CD4-positive, CD25-positive, alpha-beta regulatory T cell (primary cell): ENCODE data around the gene RPL23. TPM values are rescaled to one million over a fixed set of nuclear protein-coding genes. Genes with fewer than 3 reads are reported as not detected.

Source experiments
- ATAC-seq, 2 donors: fragments of 150-1000 bp; cut with Tn5 transposase; one replicate each; pipeline ENCODE4 v1.10.0; 2021; ENCODE audit warnings: low read depth in 2 of 2, moderate number of reproducible peaks in 2 of 2, moderate library complexity in 1 of 2
- DNase-seq, 3 donors: peaks; one replicate each; pipeline versions ENCODE4 v3.0.0 to v3.0.0-alpha.2; 2012 to 2022; ENCODE audit warnings: mixed read lengths in 1 of 3
- H3K27ac ChIP-seq: one replicate; pipeline ENCODE4 v1.7.0; 2013; ENCODE audit warnings: mild to moderate bottlenecking, low read length; ENCODE audit not compliant: insufficient read depth, poor library complexity, severe bottlenecking
- H3K27me3 ChIP-seq: one replicate; pipeline ENCODE4 v1.7.0; 2013; ENCODE audit warnings: low read length; ENCODE audit not compliant: control insufficient read depth, insufficient read depth
- H3K36me3 ChIP-seq: one replicate; pipeline ENCODE4 v1.7.0; 2013; ENCODE audit warnings: mild to moderate bottlenecking, low read length, moderate library complexity; ENCODE audit not compliant: control insufficient read depth, insufficient read depth
- H3K4me1 ChIP-seq: 2 replicates; pipeline ENCODE4 v1.7.0; 2013; ENCODE audit warnings: mild to moderate bottlenecking, low read length; ENCODE audit not compliant: insufficient read depth, control insufficient read depth, poor library complexity, severe bottlenecking
- H3K4me3 ChIP-seq: one replicate; pipeline ENCODE4 v1.7.0; 2013; ENCODE audit warnings: low read depth, mild to moderate bottlenecking, low read length, moderate library complexity
- H3K9me3 ChIP-seq, 2 experiments: 1 replicate in 1 of 2; 2 replicates in 1 of 2; pipeline ENCODE4 v1.7.0; 2013; ENCODE audit warnings: low read length in 2 of 2, mild to moderate bottlenecking in 1 of 2, moderate library complexity in 1 of 2; ENCODE audit not compliant: control insufficient read depth in 2 of 2
- H3K27ac Mint-ChIP-seq, 3 donors: one replicate each; pipeline ENCODE4 v1.8.0; 2020 to 2022; ENCODE audit warnings: mild to moderate bottlenecking in 3 of 3, mixed read lengths in 3 of 3, moderate library complexity in 2 of 3
- H3K27me3 Mint-ChIP-seq: one replicate; pipeline ENCODE4 v1.8.0; 2022; ENCODE audit warnings: mild to moderate bottlenecking, mixed read lengths
- H3K36me3 Mint-ChIP-seq: one replicate; pipeline ENCODE4 v1.8.0; 2020; ENCODE audit warnings: mixed read lengths
- H3K4me1 Mint-ChIP-seq, 4 donors: one replicate each; pipeline ENCODE4 v1.8.0; 2020 to 2022; ENCODE audit warnings: mixed read lengths in 4 of 4, mild to moderate bottlenecking in 1 of 4
- H3K4me3 Mint-ChIP-seq, 4 donors: one replicate each; pipeline ENCODE4 v1.8.0; 2020 to 2022; ENCODE audit warnings: mild to moderate bottlenecking in 4 of 4, mixed read lengths in 4 of 4, moderate library complexity in 3 of 4
- H3K9me3 Mint-ChIP-seq, 7 donors: one replicate each; pipeline ENCODE4 v1.8.0; 2020 to 2022; ENCODE audit warnings: mixed read lengths in 7 of 7, mild to moderate bottlenecking in 3 of 7, moderate library complexity in 2 of 7
- polyA plus RNA-seq, 4 donors: library from polyadenylated mRNA; unstranded; fragments of 300-500 nt; fragmentation: Illumina TruSeq; gene quantifications; one replicate each; pipeline ENCODE4 v1.2.3, GENCODE V29; 2021
- total RNA-seq: library from RNA; stranded (reverse); gene quantifications from one replicate; pipeline ENCODE4 v1.2.3, GENCODE V29; 2022

RPL23 gene
- total and polyA plus RNA-seq, 5 donors from 2014 or later: 1,034 to 1,411 (median 1,347) TPM

DNA sequence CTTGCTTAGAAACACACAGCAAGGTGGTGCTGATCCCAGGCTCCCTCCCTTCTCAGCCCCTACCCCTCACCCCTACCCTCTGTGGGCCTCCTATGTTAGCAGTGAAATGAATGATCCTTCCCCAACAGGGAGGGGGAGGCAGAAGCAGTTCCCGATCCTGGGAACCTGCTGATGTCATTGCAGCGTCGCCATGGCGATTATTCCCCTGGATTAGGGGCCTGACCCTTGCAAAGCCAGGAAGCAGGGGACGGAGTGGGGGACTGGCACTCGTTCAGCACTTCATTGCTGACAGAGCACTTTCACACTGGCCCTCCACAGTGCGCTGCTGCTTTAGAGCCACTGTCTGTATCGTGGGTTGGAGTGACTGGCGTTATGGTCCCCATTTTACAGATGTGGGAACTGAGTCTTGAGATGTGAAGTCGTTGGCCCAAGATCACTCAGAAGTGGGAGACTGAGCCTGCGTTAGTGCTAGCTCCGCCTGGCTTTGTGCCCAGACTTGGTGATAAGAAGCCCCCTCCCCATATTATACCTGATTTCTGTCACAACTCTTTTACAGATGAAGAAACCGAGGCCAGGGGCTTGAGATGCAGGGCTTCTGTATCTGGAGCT, 42.9 kb upstream of the RPL23 start:
- H3K4me3 Mint-ChIP-seq: peak overlapping the region in 1 of 4 donors; percentile 29
- DNase-seq: no peak
- peaks cover 18 to 84% (median 37%) of the 10 kb centered on the region in 4 donors for H3K4me1 Mint-ChIP-seq
- peak overlapping the region; percentile 93 for H3K27ac ChIP-seq
- H3K27ac Mint-ChIP-seq: peak overlapping the region; percentile 46 to 95 (median 77)
- H3K27me3 ChIP-seq: no peaks in the 10 kb centered on the region
- peaks cover 37% of the 10 kb centered on the region for H3K36me3 ChIP-seq
- ATAC-seq: no peak
- peaks cover 84% of the 10 kb centered on the region for H3K4me1 ChIP-seq
- no peaks in the 10 kb centered on the region for H3K9me3 Mint-ChIP-seq
- no peaks in the 10 kb centered on the region for H3K27me3 Mint-ChIP-seq
- no peak overlapping the region for H3K4me3 ChIP-seq
- no peaks in the 10 kb centered on the region for H3K9me3 ChIP-seq
- peaks cover 11% of the 10 kb centered on the region for H3K36me3 Mint-ChIP-seq

DNA sequence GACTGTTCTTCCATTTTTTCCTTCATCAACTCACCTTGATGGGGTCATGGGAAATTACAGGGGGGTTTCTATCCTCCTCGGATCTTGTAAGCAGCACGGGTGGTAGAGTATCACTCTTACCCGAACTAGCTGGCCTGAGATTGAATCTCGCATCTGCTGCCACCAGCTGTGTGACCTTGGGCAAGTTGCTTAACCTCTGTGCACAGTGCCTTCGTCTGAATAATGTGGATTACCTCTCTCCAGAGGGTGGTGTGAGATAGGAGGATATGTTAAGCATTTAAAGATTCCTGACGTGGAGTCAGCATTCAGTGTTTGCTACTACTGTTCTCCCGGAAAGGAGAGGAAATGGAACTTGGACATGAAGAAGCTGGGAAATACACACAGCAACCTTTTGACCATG, 40.8 kb upstream of the RPL23 start:
- Histone ChIP-seq H3K27ac (peak overlapping the region; percentile 65), H3K27me3 (no peaks in the 10 kb centered on the region), H3K4me3 (no peak overlapping the region), H3K4me1 (peaks cover 84% of the 10 kb centered on the region), H3K36me3 (peaks cover 49% of the 10 kb centered on the region), H3K9me3 (no peaks in the 10 kb centered on the region)
- Mint-ChIP-seq H3K4me1 (peaks cover 16 to 85% (median 39%) of the 10 kb centered on the region in 4 donors), H3K4me3 (peak overlapping the region in 2 of 4 donors; percentile 24 to 47), H3K9me3 (no peaks in the 10 kb centered on the region), H3K27ac (peak overlapping the region in 2 of 3 donors; percentile 49 to 56), H3K27me3 (no peaks in the 10 kb centered on the region), H3K36me3 (peaks cover 13% of the 10 kb centered on the region)
- DNase-seq: no peak
- ATAC-seq: no peak

DNA sequence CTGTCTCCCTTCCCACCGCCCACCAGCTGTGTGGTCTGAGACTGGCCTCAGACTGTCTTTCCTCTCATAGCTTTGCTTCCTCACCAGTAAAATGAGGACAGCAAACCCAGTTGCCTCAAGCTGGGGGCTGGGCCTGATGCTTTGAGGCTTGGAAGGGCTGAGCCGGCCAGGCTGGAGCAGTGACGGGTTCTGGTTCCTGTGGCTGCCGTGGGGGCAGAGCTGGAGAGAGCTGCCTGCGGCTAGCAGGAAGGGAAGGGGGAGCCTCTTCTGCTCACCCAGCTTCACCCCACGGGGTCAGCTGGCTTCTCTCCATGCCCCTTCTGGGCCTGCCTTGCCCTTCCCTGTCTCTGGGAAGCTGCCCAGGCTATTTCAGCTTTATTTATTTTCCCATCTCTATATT, 40.1 kb upstream of the RPL23 start:
- Histone ChIP-seq H3K4me1 (peaks cover 79% of the 10 kb centered on the region), H3K27ac (peak overlapping the region; percentile 65), H3K36me3 (peaks cover 53% of the 10 kb centered on the region), H3K9me3 (no peaks in the 10 kb centered on the region), H3K27me3 (no peaks in the 10 kb centered on the region), H3K4me3 (no peak overlapping the region)
- DNase-seq: no peak
- Mint-ChIP-seq H3K4me3 (peak overlapping the region in 3 of 4 donors; percentile 24 to 73 (median 48)), H3K4me1 (peaks cover 15 to 85% (median 37%) of the 10 kb centered on the region in 4 donors), H3K27ac (peak overlapping the region in 2 of 3 donors; percentile 49 to 72), H3K36me3 (peaks cover 10% of the 10 kb centered on the region), H3K27me3 (no peaks in the 10 kb centered on the region), H3K9me3 (no peaks in the 10 kb centered on the region)
- peak in 1 of 2 donors; percentile 6 for ATAC-seq

DNA sequence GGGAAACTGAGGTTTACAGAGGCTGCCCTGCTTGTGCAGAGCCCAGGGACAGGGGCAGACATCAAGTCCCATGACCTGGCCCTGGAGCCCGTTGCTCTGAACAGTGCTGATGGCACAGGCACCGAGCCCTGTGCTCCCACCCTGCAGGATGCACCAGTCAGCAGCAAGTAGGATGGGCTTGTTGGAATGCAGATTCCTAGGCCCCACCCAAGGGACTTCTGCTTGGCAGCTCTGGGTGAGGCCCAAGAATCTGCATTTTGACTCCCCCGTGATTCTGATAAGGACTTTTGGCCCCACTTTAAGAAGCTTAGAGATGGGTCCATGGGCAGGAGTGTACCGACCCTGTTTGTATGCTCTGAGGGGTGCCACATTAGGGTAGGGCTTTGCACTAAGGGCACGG, 39.6 kb upstream of the RPL23 start:
- peaks cover 10 to 84% (median 35%) of the 10 kb centered on the region in 4 donors for H3K4me1 Mint-ChIP-seq
- H3K27ac Mint-ChIP-seq: peak overlapping the region in 2 of 3 donors; percentile 49 to 72
- peaks cover 74% of the 10 kb centered on the region for H3K4me1 ChIP-seq
- ATAC-seq (peak in 1 of 2 donors; percentile 19), DNase-seq (no peak)
- H3K36me3 ChIP-seq: peaks cover 58% of the 10 kb centered on the region
- peak overlapping the region in 1 of 4 donors; percentile 73 for H3K4me3 Mint-ChIP-seq
- H3K9me3 ChIP-seq: no peaks in the 10 kb centered on the region
- no peaks in the 10 kb centered on the region for H3K27me3 Mint-ChIP-seq
- peaks cover 12% of the 10 kb centered on the region for H3K36me3 Mint-ChIP-seq
- no peaks in the 10 kb centered on the region for H3K27me3 ChIP-seq
- no peaks in the 10 kb centered on the region for H3K9me3 Mint-ChIP-seq
- no peak overlapping the region for H3K4me3 ChIP-seq
- H3K27ac ChIP-seq: peak overlapping the region; percentile 65

DNA sequence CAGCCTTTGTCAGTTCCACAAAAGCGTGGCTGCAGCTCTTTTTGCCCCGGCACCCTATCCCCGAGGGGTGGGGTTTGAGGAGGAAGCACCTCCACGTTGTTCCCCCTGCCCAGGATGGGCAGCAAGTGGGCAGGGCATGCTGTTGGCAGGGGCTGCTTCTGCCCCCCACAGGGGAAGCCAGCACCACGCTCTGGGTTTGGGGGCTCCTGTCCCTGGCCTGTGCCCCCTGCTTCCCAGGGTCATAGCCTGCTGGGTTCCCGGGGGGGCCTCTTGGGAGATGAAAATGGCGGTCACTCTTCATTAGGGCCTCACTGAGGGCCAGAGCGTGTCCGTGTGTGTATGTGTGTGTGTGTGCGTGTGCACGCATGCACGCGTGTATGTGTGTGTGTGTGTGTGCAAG, 39.1 kb upstream of the RPL23 start:
- H3K4me1 Mint-ChIP-seq: peaks cover 6 to 84% (median 33%) of the 10 kb centered on the region in 4 donors
- peak overlapping the region in 1 of 3 donors; percentile 74 for H3K27ac Mint-ChIP-seq
- no peaks in the 10 kb centered on the region for H3K9me3 Mint-ChIP-seq
- Histone ChIP-seq H3K4me1 (peaks cover 74% of the 10 kb centered on the region), H3K27me3 (no peaks in the 10 kb centered on the region), H3K4me3 (no peak overlapping the region), H3K36me3 (peaks cover 62% of the 10 kb centered on the region), H3K9me3 (no peaks in the 10 kb centered on the region), H3K27ac (peak overlapping the region; percentile 65)
- DNase-seq: no peak
- ATAC-seq: no peak
- no peaks in the 10 kb centered on the region for H3K27me3 Mint-ChIP-seq
- peak overlapping the region in 1 of 4 donors; percentile 73 for H3K4me3 Mint-ChIP-seq
- peaks cover 12% of the 10 kb centered on the region for H3K36me3 Mint-ChIP-seq

DNA sequence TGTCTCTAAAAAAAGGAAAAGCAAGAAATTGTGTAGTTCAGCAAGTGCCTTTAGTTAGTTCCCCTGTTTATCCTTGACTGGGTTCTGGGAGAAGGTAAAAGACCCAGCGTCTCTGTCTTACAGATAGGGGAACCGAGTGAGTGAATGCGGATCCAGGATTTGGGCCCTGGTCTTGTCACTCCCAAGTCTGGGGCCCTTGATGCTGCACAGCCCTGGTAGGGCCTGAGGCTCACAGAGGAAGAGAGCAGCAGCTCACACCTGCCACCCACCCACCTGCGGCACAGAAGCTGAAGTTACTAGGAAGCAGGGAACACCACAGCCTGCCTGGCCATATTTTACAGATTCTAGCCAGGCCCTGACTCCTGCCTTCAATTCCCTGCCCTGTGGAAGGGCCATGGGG, 38.6 kb upstream of the RPL23 start:
- Mint-ChIP-seq H3K27me3 (no peaks in the 10 kb centered on the region), H3K4me1 (peaks cover 6 to 83% (median 31%) of the 10 kb centered on the region in 4 donors), H3K4me3 (peak overlapping the region in 2 of 4 donors; percentile 48 to 74), H3K36me3 (peaks cover 12% of the 10 kb centered on the region), H3K27ac (peak overlapping the region; percentile 78 to 97 (median 91)), H3K9me3 (no peaks in the 10 kb centered on the region)
- Histone ChIP-seq H3K4me3 (no peak overlapping the region), H3K4me1 (peaks cover 74% of the 10 kb centered on the region), H3K27me3 (no peaks in the 10 kb centered on the region), H3K9me3 (no peaks in the 10 kb centered on the region), H3K27ac (no peak overlapping the region), H3K36me3 (peaks cover 63% of the 10 kb centered on the region)
- no peak for DNase-seq
- ATAC-seq: no peak

DNA sequence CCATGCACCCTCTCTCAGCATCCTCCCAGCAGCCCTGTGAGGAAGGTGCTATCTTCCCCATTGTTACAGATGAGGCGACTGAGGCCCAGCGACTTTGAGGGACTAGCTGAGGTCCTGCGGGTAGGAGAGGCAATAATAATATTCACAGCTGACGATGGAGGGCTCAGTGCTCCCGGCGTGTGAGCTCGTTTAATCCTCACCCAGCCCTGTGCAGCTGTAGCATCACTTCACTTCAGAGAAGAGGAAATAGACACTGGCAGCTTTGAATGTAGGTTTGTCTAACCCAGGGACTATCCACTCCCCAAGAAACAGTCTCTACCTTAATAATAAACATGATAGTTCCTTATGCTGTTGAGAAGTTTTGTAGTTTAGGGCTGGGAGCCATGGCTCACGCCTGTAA, 37.9 kb upstream of the RPL23 start:
- ATAC-seq: peak; percentile 29 to 34
- peak in 1 of 3 donors; percentile 30 for DNase-seq
- Histone ChIP-seq H3K27ac (peak overlapping the region; percentile 37), H3K9me3 (no peaks in the 10 kb centered on the region), H3K27me3 (no peaks in the 10 kb centered on the region), H3K36me3 (peaks cover 63% of the 10 kb centered on the region), H3K4me1 (peaks cover 74% of the 10 kb centered on the region), H3K4me3 (no peak overlapping the region)
- Mint-ChIP-seq H3K4me1 (peaks cover 6 to 83% (median 29%) of the 10 kb centered on the region in 4 donors), H3K27me3 (no peaks in the 10 kb centered on the region), H3K9me3 (no peaks in the 10 kb centered on the region), H3K4me3 (peak overlapping the region in 3 of 4 donors; percentile 39 to 74 (median 48)), H3K36me3 (peaks cover 12% of the 10 kb centered on the region), H3K27ac (peak overlapping the region; percentile 78 to 97 (median 91))

DNA sequence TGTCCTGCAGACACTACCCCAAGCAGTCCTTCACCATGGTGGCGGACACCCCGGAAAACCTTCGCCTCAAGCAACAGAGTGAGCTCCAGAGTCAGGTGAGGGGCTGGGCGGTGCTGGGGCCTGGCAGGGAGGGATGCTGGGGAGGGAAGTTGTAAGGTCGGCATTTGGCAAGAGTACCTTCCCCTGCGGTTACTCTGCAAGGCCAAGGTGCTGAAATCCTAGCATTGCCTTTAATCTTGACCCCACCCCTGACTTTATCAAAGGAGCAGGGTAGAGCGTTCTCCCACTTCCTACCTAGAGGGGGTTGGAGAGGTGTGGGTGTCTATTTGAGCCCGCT, 36.9 kb upstream of the RPL23 start:
- no peaks in the 10 kb centered on the region for H3K9me3 Mint-ChIP-seq
- H3K36me3 ChIP-seq: peaks cover 63% of the 10 kb centered on the region
- no peaks in the 10 kb centered on the region for H3K27me3 ChIP-seq
- H3K4me3 Mint-ChIP-seq: peak overlapping the region in 2 of 4 donors; percentile 19 to 28
- H3K27ac Mint-ChIP-seq: peak overlapping the region; percentile 69 to 89 (median 85)
- peaks cover 77% of the 10 kb centered on the region for H3K4me1 ChIP-seq
- H3K9me3 ChIP-seq: no peaks in the 10 kb centered on the region
- no peak for ATAC-seq
- DNase-seq: no peak
- H3K36me3 Mint-ChIP-seq: peaks cover 14% of the 10 kb centered on the region
- peaks cover 6 to 86% (median 37%) of the 10 kb centered on the region in 4 donors for H3K4me1 Mint-ChIP-seq
- H3K4me3 ChIP-seq: no peak overlapping the region
- H3K27me3 Mint-ChIP-seq: no peaks in the 10 kb centered on the region
- peak overlapping the region; percentile 55 for H3K27ac ChIP-seq
